Measurements from ENCODE around the gene ZP4. TPM values are rescaled to one million over a fixed set of nuclear protein-coding genes. Genes with fewer than 3 reads are reported as not detected.
A peak's percentile ranks its signal among the peaks of the same experiment; 100 is the strongest.
"Not testable (repeated sequence)": the region's sequence is repeated elsewhere in the genome, so short reads cannot be mapped to it uniquely, and the experiment has no call there.

Gene ZP4
- total RNA-seq, 1 donor from 2014 or later: 0.27 TPM

- Histone ChIP-seq H3K4me2 (ENCODE audit: low read length) (no peak overlapping the region), H3K36me3 (ENCODE audit: insufficient read depth, low read length) (no peaks in the 10 kb centered on the region), H3K27me3 (ENCODE audit: insufficient read depth, low read length) (no peaks in the 10 kb centered on the region), H3K9ac (ENCODE audit: low read length) (no peak overlapping the region), H3K9me3 (ENCODE audit: insufficient read depth, low read depth, low read length) (no peaks in the 10 kb centered on the region), H4K20me1 (ENCODE audit: insufficient read depth, low read length) (no peaks in the 10 kb centered on the region), H3K4me1 (ENCODE audit: insufficient read depth, low read length) (no peaks in the 10 kb centered on the region), H3K4me3 (ENCODE audit: insufficient read depth, low read depth, low read length) (no peak overlapping the region), H3K27ac (ENCODE audit: low read depth, low read length) (no peak overlapping the region), H3K79me2 (ENCODE audit: insufficient read depth, low read length) (no peaks in the 10 kb centered on the region), H2AFZ (ENCODE audit: low read depth, low read length) (no peak overlapping the region)
- no peak for FAIRE-seq
- Mint-ChIP-seq H3K36me3 (ENCODE audit: low read depth, unreplicated experiment) (no peaks in the 10 kb centered on the region), H3K4me1 (ENCODE audit: low read depth, unreplicated experiment) (no peaks in the 10 kb centered on the region), H3K27me3 (ENCODE audit: low read depth, unreplicated experiment) (no peaks in the 10 kb centered on the region), H3K4me3 (ENCODE audit: unreplicated experiment) (no peak overlapping the region), H3K9me3 (ENCODE audit: unreplicated experiment) (no peaks in the 10 kb centered on the region), H3K27ac (ENCODE audit: unreplicated experiment) (no peak overlapping the region)
- DNase-seq (ENCODE audit: low read depth): peak; percentile 40
- TF ChIP-seq CTCF (IDR thresholded peaks at IDR 0.05; ENCODE audit: insufficient read depth, low read depth, low read length) (peak; percentile 70), EZH2 (IDR thresholded peaks at IDR 0.05; ENCODE audit: insufficient read depth, low read length) (no peak)
Observed at GRCh38 chr1:237851210-237851845, 39.4 kb downstream of the ZP4 start.

- not testable (repeated sequence) for H3K27me3 Mint-ChIP-seq (ENCODE audit: low read depth, unreplicated experiment); DNase-seq (ENCODE audit: low read depth); H3K4me3 Mint-ChIP-seq (ENCODE audit: unreplicated experiment); H3K4me1 Mint-ChIP-seq (ENCODE audit: low read depth, unreplicated experiment); H3K36me3 ChIP-seq (ENCODE audit: insufficient read depth, low read length); H3K9me3 Mint-ChIP-seq (ENCODE audit: unreplicated experiment); FAIRE-seq; H3K9me3 ChIP-seq (ENCODE audit: insufficient read depth, low read depth, low read length); H3K27ac Mint-ChIP-seq (ENCODE audit: unreplicated experiment); H3K27me3 ChIP-seq (ENCODE audit: insufficient read depth, low read length); H3K79me2 ChIP-seq (ENCODE audit: insufficient read depth, low read length); H2AFZ ChIP-seq (ENCODE audit: low read depth, low read length); H3K27ac ChIP-seq (ENCODE audit: low read depth, low read length); H4K20me1 ChIP-seq (ENCODE audit: insufficient read depth, low read length); H3K4me1 ChIP-seq (ENCODE audit: insufficient read depth, low read length); H3K4me3 ChIP-seq (ENCODE audit: insufficient read depth, low read depth, low read length); H3K36me3 Mint-ChIP-seq (ENCODE audit: low read depth, unreplicated experiment); H3K9ac ChIP-seq (ENCODE audit: low read length); H3K4me2 ChIP-seq (ENCODE audit: low read length)
Observed at GRCh38 chr1:237843516-237843915, 47.2 kb downstream of the ZP4 start.

GRCh38 chr1:237841485-237841884, 49.2 kb downstream of the ZP4 start:
- no peaks in the 10 kb centered on the region for H3K9me3 Mint-ChIP-seq (ENCODE audit: unreplicated experiment)
- H4K20me1 ChIP-seq (ENCODE audit: insufficient read depth, low read length): no peaks in the 10 kb centered on the region
- no peaks in the 10 kb centered on the region for H3K4me1 Mint-ChIP-seq (ENCODE audit: low read depth, unreplicated experiment)
- FAIRE-seq: no peak
- H3K27ac ChIP-seq (ENCODE audit: low read depth, low read length): no peak overlapping the region
- no peaks in the 10 kb centered on the region for H3K27me3 Mint-ChIP-seq (ENCODE audit: low read depth, unreplicated experiment)
- no peak overlapping the region for H3K9ac ChIP-seq (ENCODE audit: low read length)
- no peak overlapping the region for H3K4me3 ChIP-seq (ENCODE audit: insufficient read depth, low read depth, low read length)
- H3K27me3 ChIP-seq (ENCODE audit: insufficient read depth, low read length): no peaks in the 10 kb centered on the region
- no peak for TF ChIP-seq CTCF (IDR thresholded peaks at IDR 0.05; ENCODE audit: insufficient read depth, low read depth, low read length)
- no peak for TF ChIP-seq EZH2 (IDR thresholded peaks at IDR 0.05; ENCODE audit: insufficient read depth, low read length)
- no peaks in the 10 kb centered on the region for H3K79me2 ChIP-seq (ENCODE audit: insufficient read depth, low read length)
- H3K36me3 ChIP-seq (ENCODE audit: insufficient read depth, low read length): no peaks in the 10 kb centered on the region
- H3K4me1 ChIP-seq (ENCODE audit: insufficient read depth, low read length): no peaks in the 10 kb centered on the region
- no peak overlapping the region for H2AFZ ChIP-seq (ENCODE audit: low read depth, low read length)
- no peak for DNase-seq (ENCODE audit: low read depth)
- no peaks in the 10 kb centered on the region for H3K9me3 ChIP-seq (ENCODE audit: insufficient read depth, low read depth, low read length)
- H3K4me3 Mint-ChIP-seq (ENCODE audit: unreplicated experiment): no peak overlapping the region
- H3K27ac Mint-ChIP-seq (ENCODE audit: unreplicated experiment): no peak overlapping the region
- no peak overlapping the region for H3K4me2 ChIP-seq (ENCODE audit: low read length)
- H3K36me3 Mint-ChIP-seq (ENCODE audit: low read depth, unreplicated experiment): no peaks in the 10 kb centered on the region
